Breast epithelium (tissue), 3 donors: ENCODE results near the gene PPP2R2D.

Source experiments
- CTCF ChIP-seq, 3 donors: fragments of 450-650 bp; IDR thresholded peaks; one replicate each; pipeline ENCODE4 v1.5.1; 2016 to 2017; ENCODE audit warnings: antibody characterized with exemption in 3 of 3, mild to moderate bottlenecking in 3 of 3, moderate library complexity in 3 of 3
- POLR2A ChIP-seq: fragments of 450-650 bp; IDR thresholded peaks from one replicate; pipeline ENCODE4 v1.6.1; 2016; ENCODE audit warnings: antibody characterized with exemption, mild to moderate bottlenecking, moderate library complexity
- POLR2AphosphoS5 ChIP-seq, 3 donors: sonication (generic); formaldehyde crosslinking; IDR thresholded peaks; one replicate each; pipeline ENCODE4 v1.6.1; 2017; ENCODE audit warnings: antibody characterized with exemption in 3 of 3

GRCh38 chr10:131960631-131961046 is 59.8 kb downstream of the PPP2R2D start:
- TF ChIP-seq CTCF (IDR thresholded peaks at IDR 0.05) = no peak
- no peak for TF ChIP-seq POLR2AphosphoS5 (IDR thresholded peaks at IDR 0.05)
- TF ChIP-seq POLR2A = no peak
